Esophagus squamous epithelium (tissue), 5 donors: ENCODE results near the gene DCLK3. TPM values are rescaled to one million over a fixed set of nuclear protein-coding genes. Genes with fewer than 3 reads are reported as not detected.

Source experiments
- DNase-seq: peaks from one replicate; lab custom pipeline; 2025; lab: John Stamatoyannopoulos, UW
- H3K27ac ChIP-seq, 4 donors: fragments of 200-600 bp; sonication (generic); one replicate each; pipeline ENCODE4 v1.5.1; 2016 to 2019; ENCODE audit warnings: mild to moderate bottlenecking in 1 of 4
- H3K27me3 ChIP-seq, 4 donors: fragments of 200-600 bp; sonication (generic); 1 replicate in 3 of 4; 2 replicates in 1 of 4; pipeline versions ENCODE4 v1.5.1 to v1.6.0; 2017 to 2021; ENCODE audit warnings: antibody characterized with exemption in 1 of 4
- H3K36me3 ChIP-seq, 3 donors: fragments of 200-600 bp; sonication (generic); one replicate each; pipeline ENCODE4 v1.5.1; 2016 to 2019
- H3K4me1 ChIP-seq, 3 donors: fragments of 200-600 bp; sonication (generic); one replicate each; pipeline ENCODE4 v1.5.1; 2017 to 2019
- H3K4me3 ChIP-seq, 4 donors: fragments of 200-600 bp; sonication (generic); 1 replicate in 3 of 4; 2 replicates in 1 of 4; pipeline ENCODE4 v1.5.1; 2016 to 2019; ENCODE audit warnings: mild to moderate bottlenecking in 2 of 4, moderate library complexity in 1 of 4
- H3K9me3 ChIP-seq, 3 donors: fragments of 200-600 bp; sonication (generic); one replicate each; pipeline ENCODE4 v1.5.1; 2016 to 2019
- CTCF ChIP-seq, 6 experiments: fragments of 450-650 bp in 4 of 6; fragments of 200-600 bp in 2 of 6; sonication (generic) in 2 of 6; IDR thresholded peaks; one replicate each; pipeline ENCODE4 v1.5.1; 2016 to 2019; ENCODE audit warnings: antibody characterized with exemption in 6 of 6, mild to moderate bottlenecking in 4 of 6, moderate library complexity in 4 of 6
- POLR2A ChIP-seq, 4 donors: fragments of 450-650 bp; IDR thresholded peaks; one replicate each; pipeline ENCODE4 v1.6.1; 2017; ENCODE audit warnings: antibody characterized with exemption in 4 of 4, mild to moderate bottlenecking in 4 of 4, moderate library complexity in 3 of 4
- WGBS, 2 donors: methylation state at CpG; one replicate each; pipeline ENCODE4 v1.1.5; 2018; 5-methylcytosine and 5-hydroxymethylcytosine counted together
- intact Hi-C: fragments of 100-400 bp; cut with DNase I; formaldehyde crosslinking; loops from one replicate; pipeline ENCODE4 v1.15.0; 2022
- total RNA-seq, 4 donors: library from RNA; depleted of rRNA; stranded (reverse); fragments of >200 nt; gene quantifications; one replicate each; pipeline ENCODE4 v1.1.0, GENCODE V29; 2016
- donor health status: DM: yes; HTN: yes; CAD: no.

Gene DCLK3
- total RNA-seq, 4 donors from 2014 or later: 0.13 to 0.19 (median 0.18) TPM; not detected in 1

DNA sequence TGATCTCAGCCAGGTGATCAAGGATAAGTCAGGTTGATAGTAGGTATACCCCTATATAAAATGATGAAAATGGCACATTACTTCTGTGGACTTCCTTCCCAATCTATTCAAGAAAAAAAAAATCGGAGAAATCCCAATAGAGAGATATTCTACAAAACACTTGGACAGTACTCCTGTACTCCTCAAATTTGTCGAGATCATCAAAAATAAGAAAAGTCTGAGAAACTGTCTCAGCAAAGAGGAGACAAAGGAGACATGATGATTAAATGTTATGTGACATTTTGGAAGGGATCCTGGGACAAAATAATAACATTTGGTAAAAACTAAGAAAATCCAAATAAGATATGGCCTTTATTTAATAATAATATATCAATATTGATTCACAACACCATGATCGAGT is 94.6 kb downstream of the DCLK3 start:
- no peaks in the 10 kb centered on the region for H3K27me3 ChIP-seq
- H3K36me3 ChIP-seq: no peaks in the 10 kb centered on the region
- H3K4me3 ChIP-seq: no peak overlapping the region
- DNase-seq: no peak
- no peak for TF ChIP-seq POLR2A (IDR thresholded peaks at IDR 0.05)
- TF ChIP-seq CTCF (IDR thresholded peaks at IDR 0.05): no peak
- intact Hi-C loops: no loop called here
- no peaks in the 10 kb centered on the region for H3K4me1 ChIP-seq
- no peak overlapping the region for H3K27ac ChIP-seq
- WGBS, 2 donors: 86 to 88% methylated on average over 3 of the region's 3 CpGs
- no peaks in the 10 kb centered on the region for H3K9me3 ChIP-seq

DNA sequence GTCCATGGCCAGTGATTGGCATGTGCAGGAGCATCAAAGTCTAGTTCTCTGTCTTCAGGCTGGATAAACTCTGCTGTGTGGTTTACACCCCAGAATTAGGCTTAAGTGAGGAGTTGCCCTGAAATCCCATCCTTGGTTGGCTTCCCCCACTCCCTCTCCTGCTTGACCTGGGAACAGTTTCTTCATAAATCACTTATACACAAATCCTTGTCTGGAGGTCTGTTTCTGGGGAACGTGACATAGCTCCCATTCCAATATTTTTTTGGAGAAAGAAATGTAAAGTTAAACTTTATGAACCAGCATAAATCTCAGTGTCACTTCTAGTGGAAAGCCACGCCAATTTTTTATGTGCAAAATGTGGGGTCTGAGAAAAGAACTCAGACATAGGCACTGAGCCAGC is 98.2 kb downstream of the DCLK3 start:
- no peaks in the 10 kb centered on the region for H3K27me3 ChIP-seq
- WGBS, 2 donors: 38 to 56% methylated on average over 2 of the region's 2 CpGs
- intact Hi-C loops: no loop called here
- no peak overlapping the region for H3K27ac ChIP-seq
- no peak for DNase-seq
- H3K4me3 ChIP-seq: no peak overlapping the region
- H3K4me1 ChIP-seq: no peaks in the 10 kb centered on the region
- H3K36me3 ChIP-seq: no peaks in the 10 kb centered on the region
- TF ChIP-seq CTCF (IDR thresholded peaks at IDR 0.05) (no peak), POLR2A (IDR thresholded peaks at IDR 0.05) (no peak)
- H3K9me3 ChIP-seq: no peaks in the 10 kb centered on the region

DNA sequence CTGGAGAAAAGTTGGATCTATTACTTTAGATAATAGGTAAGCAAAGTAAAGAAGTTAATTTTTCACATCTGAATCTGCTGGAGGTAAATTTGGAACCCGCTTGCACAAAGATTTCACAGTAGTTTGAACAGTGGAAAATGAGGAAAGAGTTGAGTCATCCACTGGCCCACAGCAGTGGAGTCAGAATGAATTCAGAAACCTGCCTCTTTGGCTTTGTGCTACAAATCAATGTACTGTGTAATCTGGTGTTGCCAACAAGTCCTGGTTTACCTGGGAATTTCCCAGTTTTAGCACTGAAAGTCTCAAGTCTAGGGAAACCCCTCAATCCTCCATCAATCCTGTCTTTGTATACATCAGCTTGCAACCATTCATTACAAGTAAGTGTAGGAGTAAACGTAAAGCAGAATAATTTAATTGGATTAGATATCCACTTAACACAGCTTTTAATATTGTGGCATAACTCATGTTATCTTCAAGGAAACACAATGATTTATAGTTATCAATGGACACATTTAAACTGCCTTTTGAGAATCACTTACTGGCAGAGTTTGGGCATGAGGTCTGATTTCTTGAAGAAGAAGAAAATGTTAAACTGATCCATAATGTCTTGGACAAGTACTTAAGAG is 100.6 kb downstream of the DCLK3 start:
- H3K4me3 ChIP-seq: no peak overlapping the region
- no peaks in the 10 kb centered on the region for H3K27me3 ChIP-seq
- H3K27ac ChIP-seq: no peak overlapping the region
- H3K36me3 ChIP-seq: no peaks in the 10 kb centered on the region
- no peak for DNase-seq
- intact Hi-C loops: no loop called here
- H3K4me1 ChIP-seq: no peaks in the 10 kb centered on the region
- TF ChIP-seq POLR2A (IDR thresholded peaks at IDR 0.05) (no peak), CTCF (IDR thresholded peaks at IDR 0.05) (no peak)
- no peaks in the 10 kb centered on the region for H3K9me3 ChIP-seq
- WGBS, 2 donors: 34 to 46% methylated on average over 2 of the region's 2 CpGs

DNA sequence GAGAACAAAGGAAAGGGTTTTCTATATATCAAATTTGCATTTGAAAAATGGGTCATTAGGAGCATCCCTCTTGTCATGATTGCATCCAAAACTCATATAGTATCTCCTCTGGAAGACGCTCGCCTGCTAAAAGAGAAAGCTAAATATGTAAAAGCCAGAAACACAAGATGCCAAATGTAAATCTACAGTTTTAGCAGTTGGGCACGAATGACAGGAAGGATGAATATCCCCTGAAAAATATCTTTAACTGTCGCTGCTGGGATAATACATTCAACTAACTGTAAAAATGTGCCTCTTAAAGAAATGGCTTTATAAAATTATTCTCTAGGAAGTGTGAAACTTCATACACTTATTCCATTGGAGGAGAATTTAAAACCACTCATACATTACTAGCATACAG is 101.7 kb downstream of the DCLK3 start:
- intact Hi-C loops: no loop called here
- H3K36me3 ChIP-seq: no peaks in the 10 kb centered on the region
- H3K4me1 ChIP-seq: no peaks in the 10 kb centered on the region
- no peak overlapping the region for H3K4me3 ChIP-seq
- no peak overlapping the region for H3K27ac ChIP-seq
- H3K27me3 ChIP-seq: no peaks in the 10 kb centered on the region
- no peak for DNase-seq
- H3K9me3 ChIP-seq: no peaks in the 10 kb centered on the region
- no peak for TF ChIP-seq POLR2A (IDR thresholded peaks at IDR 0.05)
- TF ChIP-seq CTCF (IDR thresholded peaks at IDR 0.05): no peak
- 57 to 58% methylated on average over 4 of the region's 4 CpGs for WGBS, 2 donors

Other genes with a start within 250 kb of the DCLK3 start
- gene TRANK1, start 180.5 kb upstream of the DCLK3 start, total RNA-seq: 1 to 10 TPM; 1.8 to 6.3 (median 3.7) TPM
- 10 to 100 TPM in 1 of 4 donors, 1 to 10 TPM in 3; 5.5 to 13.9 (median 7.7) TPM for gene EPM2AIP1, start 228.6 kb upstream of the DCLK3 start, total RNA-seq
- 10 to 100 TPM; 15.7 to 33.4 (median 26.1) TPM for gene MLH1, start 229.0 kb upstream of the DCLK3 start, total RNA-seq